ENCODE results near the gene SLC1A2. TPM values are rescaled to one million over a fixed set of nuclear protein-coding genes. Genes with fewer than 3 reads are reported as not detected.

SLC1A2 gene
- polyA plus RNA-seq, 1 experiment, result 0.60 TPM

- CTCF ChIA-PET, result interaction anchor here (1.9 kb wide), 1 partner anchor 12 kb away, joined by 7 read pairs; no protein-coding TSS in a partner anchor
- POLR2A ChIA-PET, result no interaction called here
- Histone ChIP-seq H3K4me3 (ENCODE audit: low read depth, low read length) (no peak overlapping the region), H3K27me3 (ENCODE audit: control insufficient read depth, insufficient read depth, low read length) (no peaks in the 10 kb centered on the region), H3K36me3 (ENCODE audit: control insufficient read depth, insufficient read depth, low read length) (no peaks in the 10 kb centered on the region)
- no peak for TF ChIP-seq CTCF (IDR thresholded peaks at IDR 0.05; ENCODE audit: insufficient read depth, low read depth, low read length)
- DNase-seq (ENCODE audit: low read depth), result no peak
These were observed 67.1 kb downstream of the SLC1A2 start for GRCh38 chr11:35352077-35352888.

GRCh38 chr11:35349897-35350296, 69.5 kb downstream of the SLC1A2 start:
- CTCF ChIA-PET, result interaction anchor here (1.1 to 2.4 kb wide), 3 partner anchors 11 to 40 kb away, joined by 3 to 9 read pairs (median 3); no protein-coding TSS in a partner anchor
- POLR2A ChIA-PET, result no interaction called here
- no peak for DNase-seq (ENCODE audit: low read depth)
- no peak for TF ChIP-seq CTCF (IDR thresholded peaks at IDR 0.05; ENCODE audit: insufficient read depth, low read depth, low read length)
- H3K36me3 ChIP-seq (ENCODE audit: control insufficient read depth, insufficient read depth, low read length), result no peaks in the 10 kb centered on the region
- H3K27me3 ChIP-seq (ENCODE audit: control insufficient read depth, insufficient read depth, low read length), result no peaks in the 10 kb centered on the region
- H3K4me3 ChIP-seq (ENCODE audit: low read depth, low read length), result no peak overlapping the region

- ChIA-PET POLR2A (no interaction called here), CTCF (interaction anchor here (1.2 to 2.4 kb wide), 2 partner anchors 10 to 41 kb away, joined by 3 to 9 read pairs; no protein-coding TSS in a partner anchor)
These were observed 70.3 kb downstream of the SLC1A2 start for GRCh38 chr11:35348898-35349687.

GRCh38 chr11:35347921-35348331, 71.4 kb downstream of the SLC1A2 start:
- CTCF ChIA-PET, result interaction anchor here (0.6 to 2.3 kb wide), 3 partner anchors 11 to 15 kb away, joined by 3 to 6 read pairs (median 3); no protein-coding TSS in a partner anchor
- no peak for TF ChIP-seq CTCF (IDR thresholded peaks at IDR 0.05; ENCODE audit: insufficient read depth, low read depth, low read length)
- Histone ChIP-seq H3K4me3 (ENCODE audit: low read depth, low read length) (no peak overlapping the region), H3K36me3 (ENCODE audit: control insufficient read depth, insufficient read depth, low read length) (no peaks in the 10 kb centered on the region), H3K27me3 (ENCODE audit: control insufficient read depth, insufficient read depth, low read length) (no peaks in the 10 kb centered on the region)
- DNase-seq (ENCODE audit: low read depth), result peak; percentile 71
- POLR2A ChIA-PET, result interaction anchor here (0.6 to 1.6 kb wide), 2 partner anchors 8 to 16 kb away, joined by 3 to 7 read pairs; no protein-coding TSS in a partner anchor

More at GRCh38 chr11:35348898-35349687, 70.3 kb downstream of the SLC1A2 start:
- DNase-seq (ENCODE audit: low read depth), result no peak
- no peaks in the 10 kb centered on the region for H3K27me3 ChIP-seq (ENCODE audit: control insufficient read depth, insufficient read depth, low read length)
- H3K4me3 ChIP-seq (ENCODE audit: low read depth, low read length), result no peak overlapping the region
- no peak for TF ChIP-seq CTCF (IDR thresholded peaks at IDR 0.05; ENCODE audit: insufficient read depth, low read depth, low read length)
- no peaks in the 10 kb centered on the region for H3K36me3 ChIP-seq (ENCODE audit: control insufficient read depth, insufficient read depth, low read length)
